Liver (tissue), 9 donors: ENCODE results near the gene HOXC10. TPM values are rescaled to one million over a fixed set of nuclear protein-coding genes. Genes with fewer than 3 reads are reported as not detected.

Source experiments
- DNase-seq: peaks from one replicate; pipeline ENCODE4 v3.0.0-alpha.2; 2017; ENCODE audit warnings: low spot score
- H3K27ac ChIP-seq, 2 donors: one replicate each; pipeline ENCODE4 v1.7.0; 2013; ENCODE audit warnings: inconsistent platforms in 2 of 2, low read length in 2 of 2, control low read depth in 1 of 2, low read depth in 1 of 2, mild to moderate bottlenecking in 1 of 2
- H3K27me3 ChIP-seq, 4 donors: one replicate each; pipeline versions ENCODE4 v1.6.1 to v1.7.0; 2013; ENCODE audit warnings: low read length in 3 of 4, inconsistent platforms in 1 of 4, mild to moderate bottlenecking in 1 of 4, moderate library complexity in 1 of 4; ENCODE audit not compliant: control insufficient read depth in 4 of 4, insufficient read depth in 4 of 4
- H3K36me3 ChIP-seq, 4 donors: one replicate each; pipeline versions ENCODE4 v1.6.1 to v1.7.0; 2013; ENCODE audit warnings: low read length in 3 of 4, mild to moderate bottlenecking in 3 of 4, low read depth in 1 of 4, moderate library complexity in 1 of 4; ENCODE audit not compliant: control insufficient read depth in 4 of 4, insufficient read depth in 3 of 4
- H3K4me1 ChIP-seq, 4 donors: one replicate each; pipeline versions ENCODE4 v1.6.1 to v1.7.0; 2013; ENCODE audit warnings: low read length in 3 of 4, mild to moderate bottlenecking in 3 of 4, moderate library complexity in 1 of 4; ENCODE audit not compliant: control insufficient read depth in 4 of 4, insufficient read depth in 4 of 4
- H3K4me3 ChIP-seq, 3 donors: one replicate each; pipeline versions ENCODE4 v1.6.1 to v1.7.0; 2013; ENCODE audit warnings: low read length in 3 of 3, control low read depth in 1 of 3, low read depth in 1 of 3, mild to moderate bottlenecking in 1 of 3
- H3K9ac ChIP-seq, 2 donors: one replicate each; pipeline ENCODE4 v1.7.0; 2013; ENCODE audit warnings: low read length in 2 of 2, mild to moderate bottlenecking in 2 of 2, moderate library complexity in 2 of 2, control low read depth in 1 of 2, low read depth in 1 of 2
- H3K9me3 ChIP-seq, 4 donors: one replicate each; pipeline versions ENCODE4 v1.6.1 to v1.7.0; 2013; ENCODE audit warnings: low read length in 3 of 4; ENCODE audit not compliant: control insufficient read depth in 4 of 4
- EGR1 ChIP-seq, 2 donors: IDR thresholded peaks; 2 replicates each; pipeline ENCODE4 v1.6.1; 2016 to 2018; ENCODE audit warnings: antibody characterized with exemption in 2 of 2, low read depth in 2 of 2
- FOXA1 ChIP-seq: IDR thresholded peaks from 2 replicates; pipeline ENCODE4 v1.6.1; 2016; ENCODE audit warnings: antibody characterized with exemption
- FOXA2 ChIP-seq: IDR thresholded peaks from 2 replicates; pipeline ENCODE4 v1.6.1; 2016; ENCODE audit warnings: antibody characterized with exemption
- GABPA ChIP-seq, 2 donors: IDR thresholded peaks in 1 of 2; conservative IDR thresholded peaks in 1 of 2; 2 replicates each; pipeline ENCODE4 v1.6.1; 2016; ENCODE audit warnings: antibody characterized with exemption in 2 of 2, mild to moderate bottlenecking in 1 of 2, moderate library complexity in 1 of 2
- HNF4A ChIP-seq, 2 donors: conservative IDR thresholded peaks; 2 replicates each; pipeline ENCODE4 v1.6.1; 2016; ENCODE audit warnings: antibody characterized with exemption in 2 of 2, mild to moderate bottlenecking in 2 of 2
- HNF4G ChIP-seq: IDR thresholded peaks from 2 replicates; pipeline ENCODE4 v1.6.1; 2016; ENCODE audit warnings: antibody characterized with exemption
- JUND ChIP-seq, 2 donors: IDR thresholded peaks; 2 replicates each; pipeline ENCODE4 v1.6.1; 2016; ENCODE audit warnings: antibody characterized with exemption in 2 of 2
- RAD21 ChIP-seq, 2 donors: IDR thresholded peaks; 2 replicates each; pipeline ENCODE4 v1.6.1; 2016; ENCODE audit warnings: antibody characterized with exemption in 2 of 2, mild to moderate bottlenecking in 2 of 2
- RXRA ChIP-seq, 2 donors: IDR thresholded peaks; 2 replicates each; pipeline ENCODE4 v1.6.1; 2017 to 2018; ENCODE audit warnings: antibody characterized with exemption in 2 of 2, mild to moderate bottlenecking in 1 of 2
- SP1 ChIP-seq: IDR thresholded peaks from 2 replicates; pipeline ENCODE4 v1.6.1; 2018; ENCODE audit warnings: antibody characterized with exemption, mild to moderate bottlenecking
- TAF1 ChIP-seq: conservative IDR thresholded peaks from 2 replicates; pipeline ENCODE4 v1.6.1; 2016; ENCODE audit warnings: antibody characterized with exemption, mild to moderate bottlenecking
- YY1 ChIP-seq: IDR thresholded peaks from 2 replicates; pipeline ENCODE4 v1.6.1; 2016; ENCODE audit warnings: antibody characterized with exemption, mild to moderate bottlenecking
- ZBTB33 ChIP-seq: IDR thresholded peaks from 2 replicates; pipeline ENCODE4 v1.6.1; 2016; ENCODE audit warnings: antibody characterized with exemption
- WGBS: extraction: QIAGEN DNeasy Blood & Tissue Kit; methylation state at CpG from one replicate; pipeline ENCODE4 v1.1.7; 2013; 5-methylcytosine and 5-hydroxymethylcytosine counted together
- polyA plus RNA-seq, 2 donors: library from polyadenylated mRNA; stranded (reverse) in 1 of 2; unstranded in 1 of 2; fragments of 200-250 nt in 1 of 2; fragments of >200 nt in 1 of 2; fragmentation: Nextera tagmentation in 1 of 2; extraction: Ambion mirVana in 1 of 2; gene quantifications; one replicate each; pipeline versions ENCODE4 v1.2.1 to v1.2.3, GENCODE V29; 2013 to 2015
- total RNA-seq, 2 donors: library from RNA; depleted of rRNA; stranded (reverse); fragments of >200 nt; gene quantifications; one replicate each; pipeline ENCODE4 v1.2.3, GENCODE V29; 2014
- TF ChIP-seq, protein P1 (sequence below): fragments of 150-350 bp; IDR thresholded peaks from 2 replicates; pipeline ENCODE4 v1.5.1; 2017; ENCODE audit warnings: improper control_type of control experiment, low read depth, low read length; ENCODE audit not compliant: missing input control
- TF ChIP-seq, protein P2 (sequence below): IDR thresholded peaks from 2 replicates; pipeline ENCODE4 v1.6.1; 2016; ENCODE audit warnings: antibody characterized with exemption
- donor health status: healthy.
- donor health status: healthy.
- donor health status: healthy.
- donor health status: healthy.
- donor health status: healthy.

HOXC10 gene
- total and polyA plus RNA-seq, 4 donors = not detected

DNA sequence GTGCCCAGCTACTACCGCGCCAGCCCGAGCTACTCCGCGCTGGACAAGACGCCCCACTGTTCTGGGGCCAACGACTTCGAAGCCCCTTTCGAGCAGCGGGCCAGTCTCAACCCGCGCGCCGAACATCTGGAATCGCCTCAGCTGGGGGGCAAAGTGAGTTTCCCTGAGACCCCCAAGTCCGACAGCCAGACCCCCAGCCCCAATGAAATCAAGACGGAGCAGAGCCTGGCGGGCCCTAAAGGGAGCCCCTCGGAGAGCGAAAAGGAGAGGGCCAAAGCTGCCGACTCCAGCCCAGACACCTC is 697 bp downstream of the HOXC10 start:
- H3K9ac ChIP-seq = no peak overlapping the region
- TF ChIP-seq RAD21 (IDR thresholded peaks at IDR 0.05) = no peak
- TF ChIP-seq, protein P1, sequence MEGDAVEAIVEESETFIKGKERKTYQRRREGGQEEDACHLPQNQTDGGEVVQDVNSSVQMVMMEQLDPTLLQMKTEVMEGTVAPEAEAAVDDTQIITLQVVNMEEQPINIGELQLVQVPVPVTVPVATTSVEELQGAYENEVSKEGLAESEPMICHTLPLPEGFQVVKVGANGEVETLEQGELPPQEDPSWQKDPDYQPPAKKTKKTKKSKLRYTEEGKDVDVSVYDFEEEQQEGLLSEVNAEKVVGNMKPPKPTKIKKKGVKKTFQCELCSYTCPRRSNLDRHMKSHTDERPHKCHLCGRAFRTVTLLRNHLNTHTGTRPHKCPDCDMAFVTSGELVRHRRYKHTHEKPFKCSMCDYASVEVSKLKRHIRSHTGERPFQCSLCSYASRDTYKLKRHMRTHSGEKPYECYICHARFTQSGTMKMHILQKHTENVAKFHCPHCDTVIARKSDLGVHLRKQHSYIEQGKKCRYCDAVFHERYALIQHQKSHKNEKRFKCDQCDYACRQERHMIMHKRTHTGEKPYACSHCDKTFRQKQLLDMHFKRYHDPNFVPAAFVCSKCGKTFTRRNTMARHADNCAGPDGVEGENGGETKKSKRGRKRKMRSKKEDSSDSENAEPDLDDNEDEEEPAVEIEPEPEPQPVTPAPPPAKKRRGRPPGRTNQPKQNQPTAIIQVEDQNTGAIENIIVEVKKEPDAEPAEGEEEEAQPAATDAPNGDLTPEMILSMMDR = no peak
- TF ChIP-seq GABPA (IDR thresholded peaks at IDR 0.05 in 1 of 2, conservative IDR thresholded peaks at IDR 0.05 in 1 of 2) = no peak
- TF ChIP-seq TAF1 = no peak
- TF ChIP-seq FOXA1 = no peak
- 12% methylated on average over 21 of the region's 21 CpGs for WGBS
- H3K9me3 ChIP-seq = peaks cover 0 to 7% (median 2%) of the 10 kb centered on the region in 4 donors
- no peak for DNase-seq
- no peak overlapping the region for H3K27ac ChIP-seq
- H3K4me1 ChIP-seq = peaks cover 3 to 14% (median 10%) of the 10 kb centered on the region in 4 donors
- peak overlapping the region in 1 of 3 donors; percentile 11 for H3K4me3 ChIP-seq
- no peaks in the 10 kb centered on the region for H3K36me3 ChIP-seq
- H3K27me3 ChIP-seq = peaks cover 15 to 34% (median 26%) of the 10 kb centered on the region in 4 donors

DNA sequence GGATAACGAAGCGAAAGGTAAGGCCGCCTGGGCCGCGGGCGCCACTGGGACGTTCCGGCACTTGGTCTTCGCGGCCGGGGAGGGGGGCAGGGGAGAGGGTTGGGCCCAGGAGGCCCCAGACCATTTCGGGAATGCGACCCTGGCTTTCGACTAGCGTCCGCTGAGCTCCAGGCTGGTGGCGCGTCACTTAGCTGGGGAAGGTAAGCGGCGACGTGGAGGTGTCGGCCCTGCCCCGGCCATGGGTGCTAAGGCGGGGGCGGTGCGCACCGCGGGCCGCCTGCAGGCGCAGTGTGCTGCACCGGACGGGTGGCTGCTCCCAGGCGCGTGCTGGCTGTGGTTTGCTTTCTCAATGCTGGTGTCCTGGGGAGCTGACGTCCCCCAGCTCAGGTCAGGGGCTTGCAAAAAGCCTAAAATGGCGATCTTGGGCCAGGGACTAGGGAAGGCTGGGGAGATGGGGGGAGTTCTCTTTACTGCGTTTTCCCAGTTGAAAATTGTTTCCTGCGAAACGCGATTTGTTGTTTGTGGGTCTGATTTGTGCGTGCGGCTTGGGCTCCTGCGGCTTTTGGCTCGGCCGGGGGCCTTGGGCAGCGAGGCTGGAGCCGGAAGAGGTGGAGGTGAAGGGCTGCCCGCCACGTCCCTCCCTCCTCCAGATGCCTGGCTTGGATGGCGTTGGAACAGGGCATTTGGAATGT is 1.2 kb downstream of the HOXC10 start:
- H3K9ac ChIP-seq = no peak overlapping the region
- 5% methylated on average over 50 of the region's 50 CpGs for WGBS

GRCh38 chr12:53986686-53987483 is 1.9 kb downstream of the HOXC10 start:
- Histone ChIP-seq H3K27ac (no peak overlapping the region), H3K4me1 (peaks cover 3 to 14% (median 10%) of the 10 kb centered on the region in 4 donors), H3K36me3 (no peaks in the 10 kb centered on the region), H3K9me3 (peaks cover 0 to 7% (median 2%) of the 10 kb centered on the region in 4 donors), H3K4me3 (no peak overlapping the region), H3K27me3 (peaks cover 14 to 32% (median 26%) of the 10 kb centered on the region in 4 donors), H3K9ac (no peak overlapping the region)
- 25% methylated on average over 21 of the region's 21 CpGs for WGBS
- TF ChIP-seq, protein P2, sequence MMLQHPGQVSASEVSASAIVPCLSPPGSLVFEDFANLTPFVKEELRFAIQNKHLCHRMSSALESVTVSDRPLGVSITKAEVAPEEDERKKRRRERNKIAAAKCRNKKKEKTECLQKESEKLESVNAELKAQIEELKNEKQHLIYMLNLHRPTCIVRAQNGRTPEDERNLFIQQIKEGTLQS = no peak
- TF ChIP-seq FOXA1 = no peak
- TF ChIP-seq, protein P1 = no peak
- TF ChIP-seq RXRA (IDR thresholded peaks at IDR 0.05) = no peak
- no peak for TF ChIP-seq SP1
- TF ChIP-seq EGR1 (IDR thresholded peaks at IDR 0.05; ENCODE audit: low read depth in 2 of 2) = no peak
- TF ChIP-seq HNF4A (conservative IDR thresholded peaks at IDR 0.05) = no peak
- no peak for TF ChIP-seq JUND (IDR thresholded peaks at IDR 0.05)
- no peak for TF ChIP-seq TAF1
- no peak for TF ChIP-seq HNF4G
- TF ChIP-seq FOXA2 = no peak
- TF ChIP-seq GABPA (IDR thresholded peaks at IDR 0.05 in 1 of 2, conservative IDR thresholded peaks at IDR 0.05 in 1 of 2) = no peak
- no peak for TF ChIP-seq YY1
- no peak for TF ChIP-seq ZBTB33
- no peak for DNase-seq

More for the DNA sequence above, 1.2 kb downstream of the HOXC10 start:
- Histone ChIP-seq H3K4me3 (peak overlapping the region in 1 of 3 donors; percentile 11), H3K4me1 (peaks cover 3 to 14% (median 10%) of the 10 kb centered on the region in 4 donors), H3K36me3 (no peaks in the 10 kb centered on the region), H3K27ac (no peak overlapping the region), H3K9me3 (peaks cover 0 to 7% (median 2%) of the 10 kb centered on the region in 4 donors), H3K27me3 (peaks cover 16 to 32% (median 26%) of the 10 kb centered on the region in 4 donors)
- DNase-seq = no peak
- TF ChIP-seq, protein P1 = no peak
